MM.1S (cell line): ENCODE data around the gene IQCK.

ENCODE experiments used
- DNase-seq: peaks from one replicate; pipeline ENCODE4 v3.0.0-alpha.2; 2015
- H2AFZ ChIP-seq: fragments of 300-600 bp; sonication (generic); 2 replicates; pipeline ENCODE4 v1.6.0; 2016; ENCODE audit warnings: antibody characterized with exemption, low read length
- H3F3A ChIP-seq: fragments of 300-600 bp; sonication (generic); 2 replicates; pipeline ENCODE4 v1.6.1; 2016; ENCODE audit warnings: mild to moderate bottlenecking, antibody characterized with exemption, low read length, moderate library complexity, mixed read lengths; ENCODE audit not compliant: insufficient read depth
- H3K27ac ChIP-seq: fragments of 300-600 bp; sonication (generic); 2 replicates; pipeline ENCODE4 v1.5.1; 2016; ENCODE audit warnings: mild to moderate bottlenecking, low read length
- H3K27me3 ChIP-seq: fragments of 300-600 bp; sonication (generic); replicated peaks from 2 replicates; pipeline ENCODE4 v1.6.0; 2016; ENCODE audit warnings: low read length; ENCODE audit not compliant: insufficient read depth
- H3K36me3 ChIP-seq: fragments of 300-600 bp; sonication (generic); replicated peaks from 2 replicates; pipeline ENCODE4 v1.6.1; 2016; ENCODE audit warnings: mild to moderate bottlenecking, low read length, mixed read lengths; ENCODE audit not compliant: insufficient read depth
- H3K4me1 ChIP-seq: fragments of 300-600 bp; sonication (generic); 2 replicates; pipeline ENCODE4 v1.6.1; 2016; ENCODE audit warnings: low read length, mixed read lengths
- H3K4me2 ChIP-seq: fragments of 300-600 bp; sonication (generic); 2 replicates; pipeline ENCODE4 v1.6.0; 2016; ENCODE audit warnings: low read depth, low read length
- H3K4me3 ChIP-seq: fragments of 300-600 bp; sonication (generic); 2 replicates; pipeline ENCODE4 v1.5.1; 2016; ENCODE audit warnings: low read length, mixed read lengths
- H3K79me2 ChIP-seq: fragments of 300-600 bp; sonication (generic); 2 replicates; pipeline ENCODE4 v1.6.1; 2016; ENCODE audit warnings: mixed run types, low read length, mixed read lengths
- H3K9ac ChIP-seq: fragments of 300-600 bp; sonication (generic); 2 replicates; pipeline ENCODE4 v1.6.1; 2016; ENCODE audit warnings: low read length, mixed read lengths
- H3K9me2 ChIP-seq: fragments of 300-600 bp; sonication (generic); replicated peaks from 2 replicates; pipeline ENCODE4 v1.6.1; 2016; ENCODE audit warnings: mild to moderate bottlenecking, low read length, mixed read lengths; ENCODE audit not compliant: insufficient read depth
- H3K9me3 ChIP-seq: fragments of 300-600 bp; sonication (generic); replicated peaks from 2 replicates; pipeline ENCODE4 v1.6.1; 2016; ENCODE audit warnings: mild to moderate bottlenecking, low read length, mixed read lengths; ENCODE audit not compliant: insufficient read depth
- H4K20me1 ChIP-seq: fragments of 300-600 bp; sonication (generic); 2 replicates; pipeline ENCODE4 v1.6.1; 2016; ENCODE audit warnings: mild to moderate bottlenecking, low read length, moderate library complexity, mixed read lengths; ENCODE audit not compliant: insufficient read depth
- CTCF ChIP-seq: fragments of 300-600 bp; sonication (generic); IDR thresholded peaks from 2 replicates; pipeline ENCODE4 v1.5.1; 2016; ENCODE audit warnings: antibody characterized with exemption, low read length, mixed read lengths
- EZH2 ChIP-seq: fragments of 300-600 bp; sonication (generic); optimal IDR thresholded peaks from 2 replicates; pipeline ENCODE3; 2017; ENCODE audit warnings: low read depth, mild to moderate bottlenecking, antibody characterized with exemption, low read length, mixed read lengths
- EZH2phosphoT487 ChIP-seq: fragments of 300-600 bp; sonication (generic); IDR thresholded peaks from 2 replicates; pipeline ENCODE4 v1.6.1; 2018; ENCODE audit warnings: antibody characterized with exemption, low read length

IQCK gene

GRCh38 chr16:19874851-19875546, 156.9 kb downstream of the IQCK start:
- Histone ChIP-seq H3K9ac (no peak overlapping the region), H3K4me3 (no peak overlapping the region), H3K4me2 (no peak overlapping the region), H2AFZ (no peak overlapping the region), H3K9me3 (no peaks in the 10 kb centered on the region), H3K9me2 (no peaks in the 10 kb centered on the region), H3K36me3 (no peaks in the 10 kb centered on the region), H3K79me2 (no peaks in the 10 kb centered on the region), H4K20me1 (no peaks in the 10 kb centered on the region), H3K4me1 (no peaks in the 10 kb centered on the region), H3K27ac (no peak overlapping the region), H3K27me3 (no peaks in the 10 kb centered on the region), H3F3A (no peaks in the 10 kb centered on the region)
- TF ChIP-seq CTCF (no peak), EZH2phosphoT487 (no peak), EZH2 (no peak)
- DNase-seq, result no peak

GRCh38 chr16:19875900-19876299, 157.8 kb downstream of the IQCK start:
- Histone ChIP-seq H3K79me2 (no peaks in the 10 kb centered on the region), H3K27ac (no peak overlapping the region), H3K9me3 (no peaks in the 10 kb centered on the region), H4K20me1 (no peaks in the 10 kb centered on the region), H3K4me1 (no peaks in the 10 kb centered on the region), H3K9me2 (no peaks in the 10 kb centered on the region), H3K36me3 (no peaks in the 10 kb centered on the region), H3K27me3 (no peaks in the 10 kb centered on the region), H3K4me2 (no peak overlapping the region), H3F3A (no peaks in the 10 kb centered on the region), H3K9ac (no peak overlapping the region), H2AFZ (no peak overlapping the region), H3K4me3 (no peak overlapping the region)
- no peak for DNase-seq
- TF ChIP-seq CTCF (no peak), EZH2 (no peak), EZH2phosphoT487 (no peak)

GRCh38 chr16:19876501-19877059, 158.5 kb downstream of the IQCK start:
- Histone ChIP-seq H3K79me2 (no peaks in the 10 kb centered on the region), H3K4me3 (no peak overlapping the region), H4K20me1 (no peaks in the 10 kb centered on the region), H3K27me3 (no peaks in the 10 kb centered on the region), H2AFZ (no peak overlapping the region), H3K27ac (no peak overlapping the region), H3F3A (no peaks in the 10 kb centered on the region), H3K4me1 (no peaks in the 10 kb centered on the region), H3K36me3 (no peaks in the 10 kb centered on the region), H3K9ac (no peak overlapping the region), H3K9me2 (no peaks in the 10 kb centered on the region), H3K9me3 (no peaks in the 10 kb centered on the region), H3K4me2 (no peak overlapping the region)
- TF ChIP-seq EZH2 (no peak), CTCF (no peak), EZH2phosphoT487 (no peak)
- DNase-seq, result no peak
